SK-N-SH (cell line): ENCODE results near the gene SORBS2.

ENCODE experiments used
- CTCF ChIP-seq: fragments of 200-600 bp; sonication (generic); IDR thresholded peaks from 2 replicates; pipeline ENCODE4 v1.6.1; 2017; ENCODE audit warnings: antibody characterized with exemption, mild to moderate bottlenecking, moderate library complexity
- EP300 ChIP-seq, 2 experiments: IDR thresholded peaks; 2 replicates each; pipeline versions ENCODE4 v1.4.0 to v1.6.1; 2012; ENCODE audit warnings: borderline replicate concordance in 1 of 2, low read depth in 1 of 2, low read length in 1 of 2
- FOSL2 ChIP-seq: IDR thresholded peaks from 2 replicates; pipeline ENCODE4 v1.4.0; 2012; ENCODE audit warnings: low read depth, mild to moderate bottlenecking, moderate library complexity, borderline replicate concordance
- GABPA ChIP-seq: IDR thresholded peaks from 2 replicates; pipeline ENCODE4 v1.4.0; 2012; ENCODE audit warnings: low read depth, mild to moderate bottlenecking
- NRF1 ChIP-seq: IDR thresholded peaks from 2 replicates; pipeline ENCODE4 v1.6.1; 2012; ENCODE audit warnings: low read depth, mild to moderate bottlenecking, low read length
- POLR2AphosphoS5 ChIP-seq: IDR thresholded peaks from 2 replicates; pipeline ENCODE4 v1.6.1; 2012; ENCODE audit warnings: low read depth, low read length
- RAD21 ChIP-seq: IDR thresholded peaks from 2 replicates; pipeline ENCODE4 v1.6.1; 2012; ENCODE audit warnings: mild to moderate bottlenecking, low read length
- RCOR1 ChIP-seq: fragments of 150-350 bp; IDR thresholded peaks from 2 replicates; pipeline ENCODE4 v1.6.1; 2017; ENCODE audit warnings: antibody characterized with exemption, low read length
- RXRA ChIP-seq: IDR thresholded peaks from 2 replicates; pipeline ENCODE4 v1.4.0; 2012; ENCODE audit warnings: low read depth, mild to moderate bottlenecking, borderline replicate concordance
- SMC3 ChIP-seq: IDR thresholded peaks from 2 replicates; pipeline ENCODE4 v1.6.1; 2012; ENCODE audit warnings: low read depth, low read length, improper control_type of control experiment
- TCF12 ChIP-seq: IDR thresholded peaks from 2 replicates; pipeline ENCODE4 v1.4.0; 2012
- YY1 ChIP-seq: IDR thresholded peaks from 2 replicates; pipeline ENCODE4 v1.4.0; 2012; ENCODE audit warnings: low read depth, mild to moderate bottlenecking
- TF ChIP-seq, protein P1 (sequence below): fragments of 150-350 bp; IDR thresholded peaks from 2 replicates; pipeline ENCODE4 v1.6.1; 2016; ENCODE audit warnings: mild to moderate bottlenecking, low read depth, low read length
- TF ChIP-seq, protein P2 (sequence below): fragments of 150-350 bp; IDR thresholded peaks from 2 replicates; pipeline ENCODE4 v1.6.1; 2017; ENCODE audit warnings: antibody characterized with exemption, low read length, low read depth, borderline replicate concordance

DNA sequence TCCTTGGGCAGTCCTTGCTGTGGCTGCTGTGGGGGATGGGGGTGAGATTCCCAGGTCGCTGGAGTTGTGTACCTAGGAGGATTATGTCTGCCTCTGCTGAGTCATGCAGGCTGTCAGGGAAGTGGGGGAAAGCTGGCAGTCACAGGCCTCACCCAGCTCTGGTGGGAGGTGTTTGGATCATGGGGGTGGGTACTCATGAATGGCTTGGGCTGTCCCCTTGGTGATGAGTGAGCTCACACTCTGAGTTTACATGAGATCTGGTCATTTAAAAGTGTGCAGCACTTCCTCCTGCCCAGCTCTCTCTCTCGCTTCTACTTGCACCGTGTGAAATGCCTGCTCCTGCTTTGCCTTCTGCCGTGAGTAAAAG, 252.1 kb downstream of the SORBS2 start:
- TF ChIP-seq, protein P1, sequence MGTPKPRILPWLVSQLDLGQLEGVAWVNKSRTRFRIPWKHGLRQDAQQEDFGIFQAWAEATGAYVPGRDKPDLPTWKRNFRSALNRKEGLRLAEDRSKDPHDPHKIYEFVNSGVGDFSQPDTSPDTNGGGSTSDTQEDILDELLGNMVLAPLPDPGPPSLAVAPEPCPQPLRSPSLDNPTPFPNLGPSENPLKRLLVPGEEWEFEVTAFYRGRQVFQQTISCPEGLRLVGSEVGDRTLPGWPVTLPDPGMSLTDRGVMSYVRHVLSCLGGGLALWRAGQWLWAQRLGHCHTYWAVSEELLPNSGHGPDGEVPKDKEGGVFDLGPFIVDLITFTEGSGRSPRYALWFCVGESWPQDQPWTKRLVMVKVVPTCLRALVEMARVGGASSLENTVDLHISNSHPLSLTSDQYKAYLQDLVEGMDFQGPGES: no peak
- TF ChIP-seq POLR2AphosphoS5: no peak
- TF ChIP-seq TCF12: no peak
- TF ChIP-seq EP300 (IDR thresholded peaks at IDR 0.05; ENCODE audit: borderline replicate concordance in 1 of 2, low read depth in 1 of 2, low read length in 1 of 2): no peak
- TF ChIP-seq CTCF: no peak
- no peak for TF ChIP-seq RCOR1
- TF ChIP-seq RAD21: no peak
- TF ChIP-seq FOSL2: no peak
- TF ChIP-seq YY1: no peak
- no peak for TF ChIP-seq SMC3
- TF ChIP-seq, protein P2, sequence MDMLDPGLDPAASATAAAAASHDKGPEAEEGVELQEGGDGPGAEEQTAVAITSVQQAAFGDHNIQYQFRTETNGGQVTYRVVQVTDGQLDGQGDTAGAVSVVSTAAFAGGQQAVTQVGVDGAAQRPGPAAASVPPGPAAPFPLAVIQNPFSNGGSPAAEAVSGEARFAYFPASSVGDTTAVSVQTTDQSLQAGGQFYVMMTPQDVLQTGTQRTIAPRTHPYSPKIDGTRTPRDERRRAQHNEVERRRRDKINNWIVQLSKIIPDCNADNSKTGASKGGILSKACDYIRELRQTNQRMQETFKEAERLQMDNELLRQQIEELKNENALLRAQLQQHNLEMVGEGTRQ: no peak
- no peak for TF ChIP-seq NRF1
- TF ChIP-seq GABPA: no peak
- no peak for TF ChIP-seq RXRA
